Gastrocnemius medialis (tissue), 4 donors: ENCODE data around the gene TTC12. TPM values are rescaled to one million over a fixed set of nuclear protein-coding genes. Genes with fewer than 3 reads are reported as not detected.

Experiments used
- ATAC-seq, 2 donors: fragments of 150-250 bp; one replicate each; pipeline ENCODE4 v1.9.1; 2016
- DNase-seq, 2 donors: peaks; one replicate each; pipeline ENCODE4 v3.0.0-alpha.2; 2019
- H3K27ac ChIP-seq, 4 donors: fragments of 200-600 bp; sonication (generic); 1 replicate in 1 of 4; 2 replicates in 3 of 4; pipeline ENCODE4 v1.5.1; 2016 to 2018; ENCODE audit warnings: mild to moderate bottlenecking in 2 of 4, moderate library complexity in 1 of 4
- H3K27me3 ChIP-seq, 3 donors: fragments of 200-600 bp; sonication (generic) in 2 of 3; 1 replicate in 1 of 3; 2 replicates in 2 of 3; pipeline versions ENCODE4 v1.5.1 to v1.6.0; 2016 to 2019; ENCODE audit warnings: mild to moderate bottlenecking in 1 of 3, moderate library complexity in 1 of 3
- H3K36me3 ChIP-seq, 2 donors: fragments of 200-600 bp; sonication (generic) in 1 of 2; one replicate each; pipeline ENCODE4 v1.5.1; 2017 to 2018
- H3K4me1 ChIP-seq, 2 donors: fragments of 200-600 bp; sonication (generic) in 1 of 2; one replicate each; pipeline ENCODE4 v1.5.1; 2016 to 2017; ENCODE audit warnings: mild to moderate bottlenecking in 2 of 2
- H3K4me3 ChIP-seq, 4 donors: fragments of 200-600 bp; sonication (generic) in 3 of 4; 1 replicate in 1 of 4; 2 replicates in 3 of 4; pipeline ENCODE4 v1.5.1; 2016 to 2019; ENCODE audit warnings: mild to moderate bottlenecking in 2 of 4
- H3K9me3 ChIP-seq, 3 donors: fragments of 200-600 bp; sonication (generic) in 2 of 3; 1 replicate in 1 of 3; 2 replicates in 2 of 3; pipeline ENCODE4 v1.5.1; 2016 to 2019
- CTCF ChIP-seq, 5 experiments: fragments of 450-650 bp in 3 of 5; fragments of 200-600 bp in 2 of 5; sonication (generic) in 2 of 5; IDR thresholded peaks in 4 of 5; conservative IDR thresholded peaks in 1 of 5; 1 replicate in 4 of 5; 2 replicates in 1 of 5; pipeline ENCODE4 v1.5.1; 2016 to 2019; ENCODE audit warnings: antibody characterized with exemption in 5 of 5, mild to moderate bottlenecking in 3 of 5, moderate library complexity in 3 of 5
- POLR2A ChIP-seq, 2 donors: fragments of 450-650 bp; IDR thresholded peaks; one replicate each; pipeline ENCODE4 v1.6.1; 2017; ENCODE audit warnings: antibody characterized with exemption in 2 of 2, mild to moderate bottlenecking in 2 of 2, moderate library complexity in 2 of 2
- in situ Hi-C, 4 donors: fragments of 200-750 bp; cut with MboI; loops; one replicate each; pipeline versions ENCODE4 v1.15.0 to v1.8.0; 2017; ENCODE audit warnings: low sequenced_read_pairs in 4 of 4
- intact Hi-C: fragments of 100-400 bp; cut with DNase I; formaldehyde crosslinking; loops from one replicate; pipeline ENCODE4 v1.15.1; 2023; ENCODE audit warnings: low total_unique reads
- total RNA-seq, 4 donors: library from RNA; depleted of rRNA; stranded (reverse); fragments of >200 nt; gene quantifications; one replicate each; pipeline versions ENCODE4 v1.1.0 to v1.2.3, GENCODE V29; 2016

The TTC12 gene
- total RNA-seq, 4 donors from 2014 or later: 3.5 to 22.5 (median 5.2) TPM

- Histone ChIP-seq H3K4me1 (no peaks in the 10 kb centered on the region), H3K36me3 (no peaks in the 10 kb centered on the region), H3K27ac (no peak overlapping the region), H3K27me3 (no peaks in the 10 kb centered on the region), H3K9me3 (no peaks in the 10 kb centered on the region), H3K4me3 (no peak overlapping the region)
- no peak for TF ChIP-seq CTCF (IDR thresholded peaks at IDR 0.05 in 4 of 5, conservative IDR thresholded peaks at IDR 0.05 in 1 of 5)
- ATAC-seq: no peak
- in situ Hi-C loops (no loop called here), intact Hi-C loops (no loop called here)
- DNase-seq: no peak
Measured at GRCh38 chr11:113269636-113270035, 44.7 kb upstream of the TTC12 start.

- H3K27ac ChIP-seq: no peak overlapping the region
- TF ChIP-seq CTCF (IDR thresholded peaks at IDR 0.05 in 4 of 5, conservative IDR thresholded peaks at IDR 0.05 in 1 of 5) (no peak), POLR2A (IDR thresholded peaks at IDR 0.05) (no peak)
- no peak for ATAC-seq
- in situ Hi-C loops: no loop called here
- H3K4me3 ChIP-seq: no peak overlapping the region
- no peaks in the 10 kb centered on the region for H3K4me1 ChIP-seq
- intact Hi-C loops: no loop called here
- DNase-seq: no peak
- no peaks in the 10 kb centered on the region for H3K36me3 ChIP-seq
- H3K27me3 ChIP-seq: no peaks in the 10 kb centered on the region
- H3K9me3 ChIP-seq: no peaks in the 10 kb centered on the region
Measured at GRCh38 chr11:113270080-113270479, 44.3 kb upstream of the TTC12 start.

GRCh38 chr11:113271551-113272245 is 42.7 kb upstream of the TTC12 start:
- Histone ChIP-seq H3K27me3 (no peaks in the 10 kb centered on the region), H3K27ac (no peak overlapping the region), H3K4me1 (no peaks in the 10 kb centered on the region), H3K9me3 (no peaks in the 10 kb centered on the region), H3K36me3 (no peaks in the 10 kb centered on the region), H3K4me3 (no peak overlapping the region)
- TF ChIP-seq CTCF (IDR thresholded peaks at IDR 0.05 in 4 of 5, conservative IDR thresholded peaks at IDR 0.05 in 1 of 5) (no peak), POLR2A (IDR thresholded peaks at IDR 0.05) (no peak)
- ATAC-seq (no peak), DNase-seq (no peak)
- intact Hi-C loops: no loop called here
- in situ Hi-C loops: no loop called here

DNA sequence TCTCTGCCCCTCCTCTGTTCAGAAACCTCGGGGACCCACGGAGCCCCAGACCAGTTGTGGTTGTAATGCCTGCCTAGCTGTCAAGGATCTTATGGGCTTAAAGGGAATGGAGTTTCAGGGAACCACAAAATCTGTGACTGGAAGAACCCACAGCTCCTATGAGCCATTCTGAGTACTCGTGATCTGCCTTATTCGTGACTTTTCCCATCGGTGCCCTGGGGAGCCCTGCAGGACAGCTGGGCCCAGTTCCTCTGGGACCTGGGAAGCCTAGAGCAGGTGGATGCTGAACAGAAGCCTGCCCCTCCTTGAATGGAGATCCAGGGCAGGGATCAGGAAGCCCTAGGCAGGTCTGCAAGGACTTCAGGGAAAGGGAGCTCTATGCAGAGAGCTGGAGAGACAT is 42.1 kb upstream of the TTC12 start:
- no peak for TF ChIP-seq CTCF (IDR thresholded peaks at IDR 0.05 in 4 of 5, conservative IDR thresholded peaks at IDR 0.05 in 1 of 5)
- no peak for TF ChIP-seq POLR2A (IDR thresholded peaks at IDR 0.05)
- H3K4me1 ChIP-seq: no peaks in the 10 kb centered on the region
- ATAC-seq (no peak), DNase-seq (no peak)
- H3K27me3 ChIP-seq: no peaks in the 10 kb centered on the region
- in situ Hi-C loops: no loop called here
- no peaks in the 10 kb centered on the region for H3K36me3 ChIP-seq
- H3K4me3 ChIP-seq: no peak overlapping the region
- no peaks in the 10 kb centered on the region for H3K9me3 ChIP-seq
- H3K27ac ChIP-seq: no peak overlapping the region
- intact Hi-C loops: no loop called here
